Upper lobe of left lung (tissue), 6 donors: ENCODE data around the gene RIMS4. TPM values are rescaled to one million over a fixed set of nuclear protein-coding genes. Genes with fewer than 3 reads are reported as not detected.
A peak's percentile ranks its signal among the peaks of the same experiment; 100 is the strongest.
"Not testable (repeated sequence)": the region's sequence is repeated elsewhere in the genome, so short reads cannot be mapped to it uniquely, and the experiment has no call there.

Source experiments
- ATAC-seq, 2 donors: fragments of 200-7000 bp; cut with Tn5 transposase; one replicate each; pipeline ENCODE4 v1.9.1; 2022; ENCODE audit warnings: mild to moderate bottlenecking in 2 of 2, moderate library complexity in 2 of 2; ENCODE audit not compliant: low FRiP score in 2 of 2
- DNase-seq, 2 donors: peaks; one replicate each; pipeline ENCODE4 v3.0.0-alpha.2; 2019 to 2020
- H3K27ac ChIP-seq, 4 donors: fragments of 200-600 bp; sonication (generic); one replicate each; pipeline ENCODE4 v1.5.1; 2016 to 2019
- H3K27me3 ChIP-seq, 4 donors: fragments of 200-600 bp; sonication (generic); one replicate each; pipeline ENCODE4 v1.5.1; 2017 to 2019
- H3K36me3 ChIP-seq, 4 donors: fragments of 200-600 bp; sonication (generic); one replicate each; pipeline ENCODE4 v1.5.1; 2016 to 2019
- H3K4me1 ChIP-seq, 4 donors: fragments of 200-600 bp; sonication (generic); one replicate each; pipeline ENCODE4 v1.5.1; 2018 to 2019
- H3K4me3 ChIP-seq, 4 donors: fragments of 200-600 bp; sonication (generic); one replicate each; pipeline ENCODE4 v1.5.1; 2017 to 2019; ENCODE audit warnings: mild to moderate bottlenecking in 2 of 4, moderate library complexity in 1 of 4
- H3K9me3 ChIP-seq, 4 donors: fragments of 200-600 bp; sonication (generic); one replicate each; pipeline ENCODE4 v1.5.1; 2018 to 2019
- EP300 ChIP-seq, 4 donors: sonication (generic); formaldehyde crosslinking; IDR thresholded peaks; one replicate each; pipeline ENCODE4 v1.5.1; 2017; ENCODE audit warnings: antibody characterized with exemption in 4 of 4, control low read depth in 2 of 4
- POLR2A ChIP-seq, 4 donors: fragments of 450-650 bp; IDR thresholded peaks; one replicate each; pipeline ENCODE4 v1.5.1; 2016 to 2017; ENCODE audit warnings: antibody characterized with exemption in 4 of 4, mild to moderate bottlenecking in 2 of 4
- POLR2AphosphoS5 ChIP-seq, 2 donors: sonication (generic); formaldehyde crosslinking; IDR thresholded peaks; one replicate each; pipeline ENCODE4 v1.5.1; 2017; ENCODE audit warnings: antibody characterized with exemption in 2 of 2
- WGBS, 2 donors: methylation state at CpG; one replicate each; pipeline ENCODE4 v1.1.5; 2017 to 2018; 5-methylcytosine and 5-hydroxymethylcytosine counted together
- total RNA-seq, 6 donors: library from RNA; depleted of rRNA in 4 of 6; stranded (reverse); fragments of >200 nt in 4 of 6; gene quantifications; one replicate each; pipeline versions ENCODE4 v1.1.0 to v1.2.1, GENCODE V29; 2016 to 2021
- TF ChIP-seq, protein P1 (sequence below), 6 experiments: fragments of 450-650 bp in 4 of 6; fragments of 200-600 bp in 2 of 6; sonication (generic) in 2 of 6; IDR thresholded peaks; one replicate each; pipeline ENCODE4 v1.5.1; 2016 to 2019; ENCODE audit warnings: antibody characterized with exemption in 6 of 6
- donor health status: DM: no; HTN: no; CAD: no; lungs with moderate emphysema.
- donor health status: DM: no; HTN: yes; CAD: no; lungs with severe emphysema.

Gene RIMS4
- total RNA-seq, 6 donors from 2014 or later = 1.0 to 2.2 (median 2.1) TPM

DNA sequence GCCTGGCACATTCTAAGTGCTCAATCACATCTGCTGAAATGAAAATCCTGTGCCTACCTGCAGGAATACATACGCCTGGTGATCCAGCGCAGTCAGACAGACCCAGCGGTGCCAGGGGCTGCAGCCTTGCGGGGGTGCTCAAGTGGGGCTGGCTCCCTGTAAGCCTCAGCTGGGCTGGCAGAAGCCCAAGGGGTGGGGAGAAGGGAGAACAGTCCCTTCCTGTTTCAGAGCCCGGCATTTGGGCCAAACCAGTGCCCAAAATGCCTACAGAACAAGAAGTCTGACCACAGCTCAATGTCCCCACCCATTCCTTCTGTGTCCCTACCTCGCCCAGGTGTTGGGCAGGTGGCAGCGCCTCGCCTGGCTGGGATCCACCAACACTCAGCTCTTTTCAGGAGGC lies 42.1 kb downstream of the RIMS4 start:
- Histone ChIP-seq H3K27me3 (no peaks in the 10 kb centered on the region), H3K9me3 (no peaks in the 10 kb centered on the region), H3K4me3 (no peak overlapping the region), H3K27ac (no peak overlapping the region), H3K4me1 (peaks cover 0 to under 1% (median under 1%) of the 10 kb centered on the region in 4 donors), H3K36me3 (no peaks in the 10 kb centered on the region)
- WGBS, 2 donors = 62 to 83% methylated on average over 4 to 8 of the region's 8 CpGs
- TF ChIP-seq, protein P1, sequence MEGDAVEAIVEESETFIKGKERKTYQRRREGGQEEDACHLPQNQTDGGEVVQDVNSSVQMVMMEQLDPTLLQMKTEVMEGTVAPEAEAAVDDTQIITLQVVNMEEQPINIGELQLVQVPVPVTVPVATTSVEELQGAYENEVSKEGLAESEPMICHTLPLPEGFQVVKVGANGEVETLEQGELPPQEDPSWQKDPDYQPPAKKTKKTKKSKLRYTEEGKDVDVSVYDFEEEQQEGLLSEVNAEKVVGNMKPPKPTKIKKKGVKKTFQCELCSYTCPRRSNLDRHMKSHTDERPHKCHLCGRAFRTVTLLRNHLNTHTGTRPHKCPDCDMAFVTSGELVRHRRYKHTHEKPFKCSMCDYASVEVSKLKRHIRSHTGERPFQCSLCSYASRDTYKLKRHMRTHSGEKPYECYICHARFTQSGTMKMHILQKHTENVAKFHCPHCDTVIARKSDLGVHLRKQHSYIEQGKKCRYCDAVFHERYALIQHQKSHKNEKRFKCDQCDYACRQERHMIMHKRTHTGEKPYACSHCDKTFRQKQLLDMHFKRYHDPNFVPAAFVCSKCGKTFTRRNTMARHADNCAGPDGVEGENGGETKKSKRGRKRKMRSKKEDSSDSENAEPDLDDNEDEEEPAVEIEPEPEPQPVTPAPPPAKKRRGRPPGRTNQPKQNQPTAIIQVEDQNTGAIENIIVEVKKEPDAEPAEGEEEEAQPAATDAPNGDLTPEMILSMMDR (IDR thresholded peaks at IDR 0.05) = no peak
- TF ChIP-seq POLR2AphosphoS5 (IDR thresholded peaks at IDR 0.05) (no peak), EP300 (IDR thresholded peaks at IDR 0.05) (no peak), POLR2A (IDR thresholded peaks at IDR 0.05) (no peak)
- no peak for ATAC-seq
- DNase-seq = peak in 1 of 2 donors; percentile 23

DNA sequence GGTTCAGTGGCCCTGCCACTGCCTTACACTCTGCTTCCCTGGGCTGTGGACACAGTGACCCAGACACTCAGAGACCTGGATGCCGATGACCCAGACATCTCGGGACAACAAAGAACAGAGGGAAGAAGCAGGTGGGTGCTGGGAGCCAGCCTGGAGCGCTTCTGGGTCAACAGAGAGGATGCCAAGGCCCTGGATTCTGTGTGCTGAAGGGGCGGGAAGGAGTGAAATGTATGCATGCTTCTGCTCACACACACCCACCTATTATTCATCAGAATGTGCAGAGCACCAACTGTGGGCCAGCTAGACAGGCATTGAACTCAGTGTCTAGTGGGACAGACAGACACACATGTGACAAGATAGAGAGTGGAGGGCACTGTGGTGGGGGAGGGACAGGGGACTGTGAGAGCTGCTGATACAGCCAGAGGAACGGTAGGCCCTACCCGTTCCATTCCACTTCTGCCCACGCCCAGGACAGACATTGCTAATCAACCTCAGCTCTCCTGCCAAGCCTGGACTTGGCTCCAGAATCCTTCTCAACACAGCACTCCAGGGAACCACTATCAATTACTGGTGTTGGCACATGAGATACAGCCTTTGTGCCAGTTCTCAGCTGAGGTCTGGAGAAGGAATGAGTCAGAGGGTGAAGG lies 44.5 kb downstream of the RIMS4 start:
- H3K4me1 ChIP-seq = peaks cover 3 to 6% (median 4%) of the 10 kb centered on the region in 4 donors
- DNase-seq (no peak), ATAC-seq (no peak)
- H3K9me3 ChIP-seq = no peaks in the 10 kb centered on the region
- no peaks in the 10 kb centered on the region for H3K27me3 ChIP-seq
- H3K27ac ChIP-seq = no peak overlapping the region
- H3K4me3 ChIP-seq = no peak overlapping the region
- no peaks in the 10 kb centered on the region for H3K36me3 ChIP-seq
- 61 to 68% methylated on average over 7 of the region's 7 CpGs for WGBS, 2 donors
- TF ChIP-seq, protein P1 (IDR thresholded peaks at IDR 0.05) = no peak
- no peak for TF ChIP-seq EP300 (IDR thresholded peaks at IDR 0.05)
- TF ChIP-seq POLR2AphosphoS5 (IDR thresholded peaks at IDR 0.05) = no peak
- TF ChIP-seq POLR2A (IDR thresholded peaks at IDR 0.05) = no peak

DNA sequence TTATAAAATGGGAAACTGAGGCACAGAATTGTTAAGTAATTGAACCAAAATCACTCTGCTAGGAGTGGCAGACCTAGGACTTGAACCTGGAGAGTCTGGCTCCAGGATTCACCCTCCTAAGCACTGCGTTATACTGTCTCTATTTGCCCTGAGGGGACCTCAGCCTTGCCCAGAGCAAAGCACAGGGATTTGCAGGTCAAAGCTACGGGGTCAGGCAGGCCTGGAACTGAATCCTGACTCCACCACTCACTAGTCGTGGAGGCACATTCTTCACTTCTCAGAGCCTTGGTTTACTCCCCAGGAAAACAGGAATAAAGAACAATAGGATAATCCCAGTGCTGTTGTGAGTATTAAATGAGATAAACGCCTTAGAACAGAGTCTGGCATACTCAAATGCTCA lies 45.3 kb downstream of the RIMS4 start:
- ATAC-seq = no peak
- no peak overlapping the region for H3K4me3 ChIP-seq
- WGBS, 2 donors = 52 to 73% methylated on average over 4 of the region's 4 CpGs
- no peaks in the 10 kb centered on the region for H3K9me3 ChIP-seq
- TF ChIP-seq EP300 (IDR thresholded peaks at IDR 0.05) = no peak
- TF ChIP-seq, protein P1 (IDR thresholded peaks at IDR 0.05) = no peak
- no peak for TF ChIP-seq POLR2AphosphoS5 (IDR thresholded peaks at IDR 0.05)
- no peak for TF ChIP-seq POLR2A (IDR thresholded peaks at IDR 0.05)
- no peaks in the 10 kb centered on the region for H3K27me3 ChIP-seq
- DNase-seq = no peak
- no peak overlapping the region for H3K27ac ChIP-seq
- peaks cover 3 to 6% (median 4%) of the 10 kb centered on the region in 4 donors for H3K4me1 ChIP-seq
- no peaks in the 10 kb centered on the region for H3K36me3 ChIP-seq

DNA sequence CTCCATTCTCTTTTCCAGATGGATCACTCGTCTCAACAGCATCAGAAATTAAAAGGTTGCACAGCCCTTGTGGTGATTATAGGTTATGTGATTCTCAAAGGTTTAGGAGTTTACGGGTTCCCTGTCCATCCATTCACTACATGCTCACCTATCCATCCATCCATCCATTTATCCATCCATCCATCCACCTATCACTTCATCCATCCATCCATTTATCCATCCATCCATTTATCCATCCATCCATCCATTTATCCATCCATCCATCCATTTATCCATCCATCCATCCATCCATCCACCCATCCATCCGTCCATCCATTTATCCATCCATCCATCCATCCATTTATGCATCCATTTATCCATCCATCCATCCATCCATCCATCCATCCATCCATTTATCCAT lies 46.5 kb downstream of the RIMS4 start:
- H3K4me3 ChIP-seq, H3K27ac ChIP-seq, ATAC-seq, H3K4me1 ChIP-seq, H3K27me3 ChIP-seq, DNase-seq, H3K36me3 ChIP-seq, H3K9me3 ChIP-seq: not testable (repeated sequence)
- 88 to 94% methylated on average over 3 of the region's 3 CpGs for WGBS, 2 donors

DNA sequence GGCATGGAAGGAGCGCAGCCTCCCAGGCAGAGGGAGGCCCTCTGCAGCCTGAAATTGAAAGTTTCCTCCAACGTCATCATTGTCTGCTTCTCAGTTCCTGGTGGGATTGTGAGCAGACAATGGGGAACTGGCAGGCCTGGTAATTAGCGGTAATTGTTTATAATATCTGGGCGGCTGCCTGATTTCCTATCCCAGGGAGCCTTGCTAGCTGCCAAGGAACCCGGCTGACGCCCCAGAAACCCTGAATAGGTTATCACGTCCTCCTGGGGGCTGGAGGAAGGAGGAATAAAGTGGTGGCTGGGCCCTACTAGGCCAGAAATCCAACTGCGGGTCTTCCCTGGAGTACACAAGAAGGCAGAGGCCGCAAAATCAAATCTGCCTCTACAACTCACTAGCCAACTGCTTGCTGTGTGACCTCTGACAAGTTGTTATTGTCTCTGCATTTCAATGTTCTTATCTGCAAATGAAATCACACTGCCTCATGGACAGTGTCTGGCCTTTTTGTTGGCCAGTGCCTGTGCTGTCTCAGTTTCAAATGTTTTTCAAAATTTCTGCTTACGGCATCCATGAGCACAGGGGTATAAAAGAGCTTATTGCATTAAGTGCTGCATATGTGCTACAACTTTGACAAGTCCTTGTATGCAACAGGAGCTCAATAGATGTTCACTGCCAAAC lies 47.7 kb downstream of the RIMS4 start:
- Histone ChIP-seq H3K36me3 (no peaks in the 10 kb centered on the region), H3K4me3 (no peak overlapping the region), H3K4me1 (peaks cover 3 to 6% (median 4%) of the 10 kb centered on the region in 4 donors), H3K27me3 (no peaks in the 10 kb centered on the region), H3K9me3 (no peaks in the 10 kb centered on the region), H3K27ac (peak overlapping the region in 3 of 4 donors; percentile 52 to 80 (median 54))
- TF ChIP-seq, protein P1 (IDR thresholded peaks at IDR 0.05) = no peak
- TF ChIP-seq EP300 (IDR thresholded peaks at IDR 0.05) (peak in 1 of 4 donors; percentile 11), POLR2A (IDR thresholded peaks at IDR 0.05) (no peak), POLR2AphosphoS5 (IDR thresholded peaks at IDR 0.05) (peak in 1 of 2 donors; percentile 19)
- WGBS, 2 donors = 50 to 76% methylated on average over 5 to 10 of the region's 10 CpGs
- DNase-seq (no peak), ATAC-seq (peak in 1 of 2 donors; percentile 7)
